HL-60/S4 treated with retinoic acid at 250 ng/mL for 4 days and 3 days (cell line): ENCODE data around the gene MLF1.

Experiments used
- in situ Hi-C: fragments of 300-500 bp; cut with MboI; formaldehyde crosslinking; loops from 2 replicates; pipeline ENCODE4 v1.7.0; 2022; ENCODE audit warnings: low sequenced_read_pairs

MLF1 gene

GRCh38 chr3:158573714-158574113 lies 2.7 kb downstream of the MLF1 start:
- in situ Hi-C loops, result no loop called here

GRCh38 chr3:158574646-158575045 lies 3.7 kb downstream of the MLF1 start:
- in situ Hi-C loops, result no loop called here

GRCh38 chr3:158590223-158590622 lies 19.2 kb downstream of the MLF1 start:
- in situ Hi-C loops, result no loop called here

GRCh38 chr3:158600787-158601186 lies 29.8 kb downstream of the MLF1 start:
- in situ Hi-C loops, result no loop called here

GRCh38 chr3:158602227-158602626 lies 31.2 kb downstream of the MLF1 start:
- in situ Hi-C loops, result no loop called here

GRCh38 chr3:158617982-158618875 lies 47.2 kb downstream of the MLF1 start:
- in situ Hi-C loops, result no loop called here

- in situ Hi-C loops, result no loop called here
Observed at GRCh38 chr3:158625881-158626280, 54.9 kb downstream of the MLF1 start.

GRCh38 chr3:158631981-158632380 lies 61.0 kb downstream of the MLF1 start:
- in situ Hi-C loops, result no loop called here

- in situ Hi-C loops, result no loop called here
Observed at GRCh38 chr3:158640646-158641045, 69.7 kb downstream of the MLF1 start.

- in situ Hi-C loops, result no loop called here
Observed at GRCh38 chr3:158642005-158642404, 71.0 kb downstream of the MLF1 start.

GRCh38 chr3:158642474-158643210 lies 71.6 kb downstream of the MLF1 start:
- in situ Hi-C loops, result no loop called here

- in situ Hi-C loops, result no loop called here
Observed at GRCh38 chr3:158644345-158644908, 73.4 kb downstream of the MLF1 start, which contains the start of gene GFM1. Gene GFM1 (plus strand): TSS chr3:158644527. CDS start chr3:158644635, 108 bp downstream.

- in situ Hi-C loops, result no loop called here
Observed at GRCh38 chr3:158649791-158650190, 78.8 kb downstream of the MLF1 start.

GRCh38 chr3:158651192-158651591 lies 80.2 kb downstream of the MLF1 start:
- in situ Hi-C loops, result no loop called here

GRCh38 chr3:158652463-158652862 lies 81.5 kb downstream of the MLF1 start:
- in situ Hi-C loops, result no loop called here
